K562 (cell line): Measurements from ENCODE around the gene RPP21. TPM values are rescaled to one million over a fixed set of nuclear protein-coding genes. Genes with fewer than 3 reads are reported as not detected.

Experiments
- BCOR ChIP-seq: fragments of 450-650 bp; IDR thresholded peaks from 2 replicates; pipeline ENCODE4 v1.6.1; 2016
- CSDE1 ChIP-seq, 2 experiments: fragments of 450-650 bp; IDR thresholded peaks; 2 replicates each; pipeline ENCODE4 v1.6.1; 2016; ENCODE audit warnings: mild to moderate bottlenecking in 1 of 2
- ERF ChIP-seq: fragments of 450-650 bp; formaldehyde crosslinking; IDR thresholded peaks from 2 replicates; pipeline ENCODE4 v1.4.0; 2020; ENCODE audit warnings: mild to moderate bottlenecking, mixed read lengths
- KAT7 ChIP-seq: sonication (generic); formaldehyde crosslinking; IDR thresholded peaks from 2 replicates; pipeline ENCODE4 v1.8.0; 2022; ENCODE audit warnings: missing genetic modification reagents, mild to moderate bottlenecking, borderline replicate concordance
- KDM1A ChIP-seq, 2 experiments: fragments of 450-650 bp; IDR thresholded peaks; 2 replicates each; pipeline ENCODE4 v1.6.1; 2016; ENCODE audit warnings: mild to moderate bottlenecking in 2 of 2
- KLF13 ChIP-seq: fragments of 450-650 bp; IDR thresholded peaks from 2 replicates; pipeline ENCODE4 v1.6.1; 2016; ENCODE audit warnings: missing genetic modification characterization, low read depth, mild to moderate bottlenecking, missing compliant biosample characterization, moderate library complexity, borderline replicate concordance
- MAX ChIP-seq: sonication (generic); formaldehyde crosslinking; IDR thresholded peaks from 2 replicates; pipeline ENCODE4 v1.9.0; 2022; ENCODE audit warnings: mild to moderate bottlenecking, missing genetic modification reagents
- MGA ChIP-seq: fragments of 450-650 bp; IDR thresholded peaks from 2 replicates; pipeline ENCODE4 v1.6.1; 2016; ENCODE audit warnings: mild to moderate bottlenecking, moderate library complexity
- PCBP2 ChIP-seq: fragments of 200-400 bp; formaldehyde crosslinking; IDR thresholded peaks from 2 replicates; pipeline ENCODE4 v1.6.1; 2018; ENCODE audit warnings: low read length, low read depth, mild to moderate bottlenecking, moderate library complexity; ENCODE audit not compliant: poor library complexity, severe bottlenecking
- SAP30 ChIP-seq: fragments of 200-600 bp; sonication (generic); IDR thresholded peaks from 2 replicates; pipeline ENCODE4 v1.6.1; 2012; ENCODE audit warnings: borderline replicate concordance, low read depth, mild to moderate bottlenecking, moderate library complexity, low read length, control low read depth, inconsistent platforms; ENCODE audit not compliant: insufficient read depth, poor library complexity, severe bottlenecking
- ZFP1 ChIP-seq: fragments of 450-650 bp; formaldehyde crosslinking; IDR thresholded peaks from 2 replicates; pipeline ENCODE4 v1.4.0; 2020; ENCODE audit warnings: mild to moderate bottlenecking, mixed read lengths
- ZNF124 ChIP-seq: sonication (generic); formaldehyde crosslinking; IDR thresholded peaks from 2 replicates; pipeline ENCODE4 v1.8.1; 2022; ENCODE audit warnings: missing genetic modification reagents
- ZNF134 ChIP-seq: fragments of 250-450 bp; sonication (Bioruptor Pico); conservative IDR thresholded peaks from 2 replicates; pipeline ENCODE4 v1.4.0; 2020
- ZNF384 ChIP-seq: IDR thresholded peaks from 2 replicates; pipeline ENCODE4 v1.6.1; 2012; ENCODE audit warnings: low read depth, low read length, improper control_type of control experiment
- ZNF740 ChIP-seq, 3 experiments: fragments of 200-800 bp in 1 of 3; sonication (Bioruptor generic) in 1 of 3; sonication (generic) in 1 of 3; formaldehyde crosslinking in 1 of 3; IDR thresholded peaks; 2 replicates each; pipeline versions ENCODE4 v1.6.1 to v1.8.0; 2016 to 2022; ENCODE audit warnings: mild to moderate bottlenecking in 2 of 3, missing compliant biosample characterization in 2 of 3, missing genetic modification characterization in 2 of 3, missing genetic modification reagents in 1 of 3
- polyA plus RNA-seq, 8 experiments: library from polyadenylated mRNA; depleted of rRNA in 4 of 8; stranded (reverse) in 5 of 8; unstranded in 3 of 8; fragments of >200 nt; fragmentation: Nextera tagmentation in 2 of 8; fragmentation: Illumina TruSeq in 1 of 8; extraction: Ambion mirVana in 2 of 8; extraction: Trizol in 1 of 8; gene quantifications; 2 replicates each; pipeline versions ENCODE4 v1.2.1 to v1.2.3, GENCODE V29; 2011 to 2014; ENCODE audit warnings: inconsistent platforms in 1 of 8, missing spikeins in 1 of 8
- total RNA-seq, 7 experiments: library from RNA; depleted of rRNA in 6 of 7; stranded (reverse); fragments of >200 nt in 6 of 7; fragmentation: Illumina TruSeq in 2 of 7; extraction: Trizol in 2 of 7; gene quantifications; 2 replicates each; pipeline versions ENCODE4 v1.2.1 to v1.2.3, GENCODE V29; 2011 to 2021; ENCODE audit warnings: low replicate concordance in 1 of 7

Gene RPP21
- total and polyA plus RNA-seq, 9 of the 15 experiments (the other 6 are each of a cell fraction or from before 2014, with no cell fraction given), result 62.1 to 362 (median 166) TPM

GRCh38 chr6:30325150-30325872, 19.6 kb upstream of the RPP21 start (continued):
- TF ChIP-seq PCBP2 (no peak), MAX (no peak), KDM1A (IDR thresholded peaks at IDR 0.05) (peak; percentile 46 to 56; a peak in 2 of 4 replicates), SAP30 (no peak), ZNF134 (CRISPR knock-in tag) (no peak), MGA (no peak), ZNF740 (CRISPR knock-in tag; IDR thresholded peaks at IDR 0.05) (no peak), ZNF740 (tag; IDR thresholded peaks at IDR 0.05) (no peak), KLF13 (tag) (no peak), ZFP1 (CRISPR knock-in tag) (no peak), CSDE1 (IDR thresholded peaks at IDR 0.05) (no peak), ZNF124 (CRISPR knock-in tag) (no peak), ERF (no peak), BCOR (no peak), KAT7 (CRISPR knock-in tag) (0 out of 2 replicates have a peak, but pooled peaks have one; percentile 36), ZNF384 (no peak)
